CD14-positive monocyte (primary cell): Measurements from ENCODE around the gene SELENOP. TPM values are rescaled to one million over a fixed set of nuclear protein-coding genes. Genes with fewer than 3 reads are reported as not detected.

Source experiments
- DNase-seq, 3 donors: peaks; one replicate each; pipeline ENCODE4 v3.0.0-alpha.2; 2011 to 2022
- H2AFZ ChIP-seq: 2 replicates; pipeline ENCODE4 v1.6.0; 2012; ENCODE audit warnings: mild to moderate bottlenecking, low read depth, low read length, inconsistent platforms; ENCODE audit not compliant: insufficient read depth, poor library complexity, severe bottlenecking
- H3K27ac ChIP-seq, 2 donors: 1 replicate in 1 of 2; 2 replicates in 1 of 2; pipeline ENCODE4 v1.5.1; 2012 to 2013; ENCODE audit warnings: low read length in 2 of 2, control low read depth in 1 of 2, inconsistent platforms in 1 of 2, low read depth in 1 of 2, mild to moderate bottlenecking in 1 of 2
- H3K27me3 ChIP-seq, 2 donors: one replicate each; pipeline versions ENCODE4 v1.6.0 to v1.6.1; 2011 to 2013; ENCODE audit warnings: low read length in 2 of 2; ENCODE audit not compliant: control insufficient read depth in 2 of 2, insufficient read depth in 2 of 2
- H3K36me3 ChIP-seq, 2 donors: replicated peaks in 1 of 2; 1 replicate in 1 of 2; 2 replicates in 1 of 2; pipeline versions ENCODE4 v1.5.1 to v1.6.1; 2012 to 2013; ENCODE audit warnings: low read length in 2 of 2, control low read depth in 1 of 2, inconsistent platforms in 1 of 2, mild to moderate bottlenecking in 1 of 2; ENCODE audit not compliant: insufficient read depth in 2 of 2, control insufficient read depth in 1 of 2
- H3K4me1 ChIP-seq, 2 donors: 1 replicate in 1 of 2; 2 replicates in 1 of 2; pipeline versions ENCODE4 v1.5.1 to v1.6.1; 2012 to 2013; ENCODE audit warnings: low read length in 2 of 2, control low read depth in 1 of 2, inconsistent platforms in 1 of 2, mild to moderate bottlenecking in 1 of 2, moderate library complexity in 1 of 2; ENCODE audit not compliant: insufficient read depth in 2 of 2, control insufficient read depth in 1 of 2
- H3K4me2 ChIP-seq: replicated peaks from 2 replicates; pipeline ENCODE3; 2012; ENCODE audit warnings: low read length, moderate library complexity, mild to moderate bottlenecking; ENCODE audit not compliant: poor library complexity, severe bottlenecking; ENCODE audit errors: extremely low read depth
- H3K4me3 ChIP-seq, 3 experiments: fragments of 200-600 bp in 1 of 3; sonication (generic) in 1 of 3; replicated peaks in 1 of 3; 1 replicate in 2 of 3; 2 replicates in 1 of 3; pipeline ENCODE4 v1.5.1; 2011 to 2013; ENCODE audit warnings: low read length in 3 of 3, mild to moderate bottlenecking in 3 of 3, control low read depth in 2 of 3, low read depth in 2 of 3, inconsistent platforms in 1 of 3, moderate library complexity in 1 of 3
- H3K79me2 ChIP-seq: 2 replicates; pipeline ENCODE4 v1.6.0; 2012; ENCODE audit warnings: mild to moderate bottlenecking, control low read depth, inconsistent platforms, low read length, moderate library complexity; ENCODE audit not compliant: insufficient read depth
- H3K9ac ChIP-seq: 2 replicates; pipeline ENCODE4 v1.6.0; 2017; ENCODE audit warnings: low read length, mild to moderate bottlenecking; ENCODE audit not compliant: insufficient read depth, poor library complexity, severe bottlenecking
- H3K9me3 ChIP-seq, 2 donors: replicated peaks in 1 of 2; 1 replicate in 1 of 2; 2 replicates in 1 of 2; pipeline versions ENCODE4 v1.5.1 to v1.6.1; 2012 to 2013; ENCODE audit warnings: low read length in 2 of 2, control low read depth in 1 of 2; ENCODE audit not compliant: control insufficient read depth in 1 of 2, insufficient read depth in 1 of 2
- H4K20me1 ChIP-seq: 2 replicates; pipeline ENCODE4 v1.6.0; 2012; ENCODE audit warnings: mild to moderate bottlenecking, low read length, control low read depth, moderate library complexity; ENCODE audit not compliant: insufficient read depth
- H3K27ac Mint-ChIP-seq, 7 donors: one replicate each; pipeline ENCODE4 v1.8.0; 2020; ENCODE audit warnings: mild to moderate bottlenecking in 7 of 7, mixed read lengths in 7 of 7, moderate library complexity in 6 of 7, inconsistent platforms in 2 of 7
- H3K27me3 Mint-ChIP-seq, 3 donors: one replicate each; pipeline ENCODE4 v1.8.0; 2021 to 2022; ENCODE audit warnings: low read depth in 3 of 3, mild to moderate bottlenecking in 3 of 3, mixed read lengths in 3 of 3, moderate library complexity in 3 of 3, inconsistent platforms in 1 of 3
- H3K36me3 Mint-ChIP-seq, 2 donors: one replicate each; pipeline ENCODE4 v1.8.0; 2020; ENCODE audit warnings: mixed read lengths in 2 of 2, inconsistent platforms in 1 of 2, mild to moderate bottlenecking in 1 of 2
- H3K4me1 Mint-ChIP-seq: one replicate; pipeline ENCODE4 v1.8.0; 2020; ENCODE audit warnings: mild to moderate bottlenecking, mixed read lengths
- H3K4me3 Mint-ChIP-seq, 2 donors: one replicate each; pipeline ENCODE4 v1.8.0; 2020; ENCODE audit warnings: mild to moderate bottlenecking in 2 of 2, mixed read lengths in 2 of 2, moderate library complexity in 1 of 2
- H3K9me3 Mint-ChIP-seq, 7 donors: one replicate each; pipeline ENCODE4 v1.8.0; 2020 to 2022; ENCODE audit warnings: mixed read lengths in 7 of 7, mild to moderate bottlenecking in 6 of 7, moderate library complexity in 6 of 7, inconsistent platforms in 2 of 7
- WGBS: methylation state at CpG from one replicate; pipeline ENCODE4 v1.1.5; 2013; ENCODE audit warnings: missing lambda C conversion rate; ENCODE audit not compliant: insufficient coverage; 5-methylcytosine and 5-hydroxymethylcytosine counted together
- intact Hi-C, 2 donors: fragments of 100-400 bp; cut with micrococcal nuclease; formaldehyde crosslinking; loops; one replicate each; pipeline versions ENCODE4 v1.15.0 to v1.15.1; 2023
- polyA plus RNA-seq, 3 donors: library from polyadenylated mRNA; depleted of rRNA in 1 of 3; unstranded in 2 of 3; stranded (reverse) in 1 of 3; fragments of 300-500 nt in 2 of 3; fragments of >200 nt in 1 of 3; fragmentation: Illumina TruSeq in 2 of 3; gene quantifications; 1 replicate in 2 of 3; 2 replicates in 1 of 3; pipeline ENCODE4 v1.2.3, GENCODE V29; 2012 to 2021
- TF ChIP-seq, protein P1 (sequence below): fragments of 200-600 bp; IDR thresholded peaks from one replicate; pipeline ENCODE4 v1.8.0; 2022; ENCODE audit warnings: antibody characterized with exemption, mild to moderate bottlenecking

Gene SELENOP
- polyA plus RNA-seq, 3 donors, result 0.24 to 0.33 TPM; not detected in 1

DNA sequence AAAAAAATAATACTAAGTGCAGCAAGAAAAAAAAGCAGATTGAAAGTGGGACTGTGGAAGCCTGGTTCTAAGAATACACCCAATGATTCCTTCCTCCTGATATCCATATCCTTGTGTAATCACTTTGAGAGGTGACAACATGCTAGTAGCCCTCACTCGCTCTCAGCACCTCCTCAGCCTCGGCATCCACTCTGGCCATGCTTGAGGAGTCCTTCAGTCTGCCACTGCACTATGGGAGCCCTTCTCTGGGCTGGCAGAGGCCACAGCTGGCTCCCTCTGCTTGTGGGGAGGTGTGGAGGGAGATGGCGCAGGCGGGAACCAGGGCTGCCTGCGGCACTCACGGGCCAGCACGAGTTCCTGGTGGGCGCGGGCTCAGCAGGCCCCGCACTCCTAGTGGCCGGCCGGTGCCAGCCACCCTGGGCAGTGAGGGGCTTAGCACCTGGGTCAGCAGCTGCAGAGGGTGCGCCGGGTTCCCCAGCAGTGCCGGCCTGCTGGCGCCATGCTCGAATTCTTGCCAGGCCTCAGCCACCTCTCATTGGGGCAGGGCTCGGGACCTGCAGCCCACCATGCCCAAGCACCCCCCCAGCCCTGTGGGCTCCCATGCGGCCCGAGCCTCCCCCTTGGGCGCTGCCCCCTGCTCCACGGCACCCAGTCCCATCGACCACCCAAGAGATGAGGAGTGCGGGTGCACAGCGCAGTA, 24.5 kb upstream of the SELENOP start:
- Histone ChIP-seq H3K4me3 (no peak overlapping the region), H4K20me1 (no peaks in the 10 kb centered on the region), H3K4me2 (no peak overlapping the region), H3K27me3 (no peaks in the 10 kb centered on the region), H3K36me3 (no peaks in the 10 kb centered on the region), H3K9me3 (peaks cover 4 to 8% of the 10 kb centered on the region in 2 donors), H3K9ac (no peak overlapping the region), H2AFZ (no peak overlapping the region), H3K27ac (no peak overlapping the region), H3K4me1 (peaks cover 4 to 5% of the 10 kb centered on the region in 2 donors), H3K79me2 (no peaks in the 10 kb centered on the region)
- no peak for DNase-seq
- Mint-ChIP-seq H3K4me3 (no peak overlapping the region), H3K9me3 (peaks cover 7 to 29% (median 13%) of the 10 kb centered on the region in 7 donors), H3K4me1 (peaks cover 11% of the 10 kb centered on the region), H3K36me3 (no peaks in the 10 kb centered on the region), H3K27ac (peak overlapping the region in 1 of 7 donors; percentile 78), H3K27me3 (no peaks in the 10 kb centered on the region)
- intact Hi-C loops, result no loop called here
- TF ChIP-seq, protein P1, sequence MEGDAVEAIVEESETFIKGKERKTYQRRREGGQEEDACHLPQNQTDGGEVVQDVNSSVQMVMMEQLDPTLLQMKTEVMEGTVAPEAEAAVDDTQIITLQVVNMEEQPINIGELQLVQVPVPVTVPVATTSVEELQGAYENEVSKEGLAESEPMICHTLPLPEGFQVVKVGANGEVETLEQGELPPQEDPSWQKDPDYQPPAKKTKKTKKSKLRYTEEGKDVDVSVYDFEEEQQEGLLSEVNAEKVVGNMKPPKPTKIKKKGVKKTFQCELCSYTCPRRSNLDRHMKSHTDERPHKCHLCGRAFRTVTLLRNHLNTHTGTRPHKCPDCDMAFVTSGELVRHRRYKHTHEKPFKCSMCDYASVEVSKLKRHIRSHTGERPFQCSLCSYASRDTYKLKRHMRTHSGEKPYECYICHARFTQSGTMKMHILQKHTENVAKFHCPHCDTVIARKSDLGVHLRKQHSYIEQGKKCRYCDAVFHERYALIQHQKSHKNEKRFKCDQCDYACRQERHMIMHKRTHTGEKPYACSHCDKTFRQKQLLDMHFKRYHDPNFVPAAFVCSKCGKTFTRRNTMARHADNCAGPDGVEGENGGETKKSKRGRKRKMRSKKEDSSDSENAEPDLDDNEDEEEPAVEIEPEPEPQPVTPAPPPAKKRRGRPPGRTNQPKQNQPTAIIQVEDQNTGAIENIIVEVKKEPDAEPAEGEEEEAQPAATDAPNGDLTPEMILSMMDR, result no peak
- 97% methylated on average over 24 of the region's 25 CpGs for WGBS

DNA sequence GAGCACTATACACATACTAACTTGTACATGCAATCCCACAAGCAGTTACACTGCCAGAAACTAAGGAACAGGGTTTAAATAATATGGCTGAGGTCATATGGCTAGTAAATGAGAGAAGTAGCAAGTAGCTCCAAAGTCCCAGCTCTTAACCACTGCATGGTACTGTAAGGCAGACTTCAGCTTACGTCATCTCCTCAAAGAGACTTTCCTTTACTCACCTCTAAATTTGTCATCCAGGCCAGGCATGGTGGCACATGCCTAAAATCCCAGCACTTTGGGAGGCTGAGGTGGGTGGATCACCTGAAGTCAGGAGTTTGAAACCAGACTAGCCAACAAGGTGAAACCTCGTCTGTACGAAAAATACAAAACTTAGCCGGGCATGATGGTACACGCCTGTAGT, 20.4 kb upstream of the SELENOP start:
- Histone ChIP-seq H3K27me3 (no peaks in the 10 kb centered on the region), H4K20me1 (no peaks in the 10 kb centered on the region), H3K4me2 (no peak overlapping the region), H3K79me2 (no peaks in the 10 kb centered on the region), H3K36me3 (no peaks in the 10 kb centered on the region), H3K4me3 (no peak overlapping the region), H3K27ac (no peak overlapping the region), H3K9ac (no peak overlapping the region), H3K9me3 (peaks cover 4 to 8% of the 10 kb centered on the region in 2 donors), H3K4me1 (no peaks in the 10 kb centered on the region), H2AFZ (no peak overlapping the region)
- H3K36me3 Mint-ChIP-seq, result no peaks in the 10 kb centered on the region
- H3K4me1 Mint-ChIP-seq, result no peaks in the 10 kb centered on the region
- H3K4me3 Mint-ChIP-seq, result no peak overlapping the region
- TF ChIP-seq, protein P1, result no peak
- H3K9me3 Mint-ChIP-seq, result peaks cover 8 to 23% (median 13%) of the 10 kb centered on the region in 7 donors
- no peak overlapping the region for H3K27ac Mint-ChIP-seq
- intact Hi-C loops, result no loop called here
- DNase-seq, result no peak
- 100% methylated on average over 4 of the region's 5 CpGs for WGBS
- H3K27me3 Mint-ChIP-seq, result no peaks in the 10 kb centered on the region
